KBM-7 (cell line): ENCODE measurements around the gene ZNF423.

Source experiments
- DNase-seq: peaks from one replicate; pipeline ENCODE4 v3.0.0-alpha.2; 2015
- in situ Hi-C: fragments of 300-500 bp; cut with MboI; formaldehyde crosslinking; loops from 2 replicates; pipeline ENCODE4 v1.14.3; 2020; ENCODE audit warnings: low sequenced_read_pairs, low pct_unique_long_range_greater_than_20kb, mixed read lengths

Gene ZNF423

GRCh38 chr16:49744244-49745220 is 111.4 kb downstream of the ZNF423 start:
- DNase-seq: no peak
- in situ Hi-C loops: no loop called here

GRCh38 chr16:49743658-49744057 is 112.3 kb downstream of the ZNF423 start:
- in situ Hi-C loops: no loop called here
- DNase-seq: no peak

DNA sequence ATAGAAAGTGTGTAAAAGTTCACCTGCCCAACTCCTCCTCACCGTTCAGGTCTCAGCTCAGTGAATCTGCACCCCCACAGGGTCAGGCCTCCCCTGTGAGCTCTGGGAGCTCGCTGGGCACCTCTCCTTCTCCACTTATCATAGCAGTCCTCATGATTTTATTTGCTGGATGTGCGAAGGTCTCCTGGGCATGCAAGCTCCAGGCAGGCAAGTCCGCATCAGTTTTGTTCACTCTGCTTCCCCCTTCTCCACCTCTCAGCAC is 112.8 kb downstream of the ZNF423 start:
- in situ Hi-C loops: no loop called here
- no peak for DNase-seq

GRCh38 chr16:49742428-49743202 is 113.3 kb downstream of the ZNF423 start:
- in situ Hi-C loops: no loop called here
- no peak for DNase-seq

GRCh38 chr16:49740256-49740655 is 115.7 kb downstream of the ZNF423 start:
- in situ Hi-C loops: no loop called here

DNA sequence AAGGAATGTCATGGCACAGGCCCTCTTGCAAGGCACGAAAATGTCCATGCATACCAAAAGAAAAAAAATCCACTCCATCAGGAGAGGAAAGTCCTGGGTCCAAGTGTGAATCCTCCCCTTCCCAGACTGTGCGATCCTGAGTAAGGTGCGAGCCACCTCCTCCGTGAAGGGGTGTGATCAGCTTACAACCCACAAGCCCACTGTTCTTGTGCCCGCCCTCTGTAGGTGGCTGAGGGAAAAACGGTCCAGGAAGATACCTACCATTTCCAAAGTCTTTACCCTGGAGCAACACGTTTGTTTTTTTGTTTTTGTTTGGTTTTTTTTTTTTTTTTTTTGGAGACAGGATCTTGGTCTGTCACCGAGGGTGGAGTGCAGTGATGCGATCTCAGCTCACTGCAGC is 116.5 kb downstream of the ZNF423 start:
- DNase-seq: no peak
- in situ Hi-C loops: no loop called here

More at GRCh38 chr16:49740256-49740655, 115.7 kb downstream of the ZNF423 start:
- DNase-seq: no peak

DNA sequence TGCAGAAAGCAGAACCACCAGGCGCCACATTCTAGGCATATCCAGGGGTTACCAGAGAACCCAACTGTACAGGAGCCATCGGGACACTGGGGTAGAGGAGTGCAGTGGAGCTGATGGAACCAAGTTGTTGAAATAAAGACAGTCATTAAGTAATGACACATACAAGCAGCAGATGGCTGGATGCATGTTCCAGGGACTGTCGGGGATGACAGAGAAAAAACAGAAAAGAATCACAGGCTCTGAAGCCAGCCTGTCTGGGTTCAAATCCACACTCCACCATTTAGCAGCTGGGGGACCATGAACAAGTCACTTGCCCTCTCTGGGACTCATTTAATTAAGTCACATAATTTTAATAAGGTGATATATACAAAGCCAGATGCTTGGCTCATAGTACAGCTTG is 117.1 kb downstream of the ZNF423 start:
- DNase-seq: no peak
- in situ Hi-C loops: no loop called here

DNA sequence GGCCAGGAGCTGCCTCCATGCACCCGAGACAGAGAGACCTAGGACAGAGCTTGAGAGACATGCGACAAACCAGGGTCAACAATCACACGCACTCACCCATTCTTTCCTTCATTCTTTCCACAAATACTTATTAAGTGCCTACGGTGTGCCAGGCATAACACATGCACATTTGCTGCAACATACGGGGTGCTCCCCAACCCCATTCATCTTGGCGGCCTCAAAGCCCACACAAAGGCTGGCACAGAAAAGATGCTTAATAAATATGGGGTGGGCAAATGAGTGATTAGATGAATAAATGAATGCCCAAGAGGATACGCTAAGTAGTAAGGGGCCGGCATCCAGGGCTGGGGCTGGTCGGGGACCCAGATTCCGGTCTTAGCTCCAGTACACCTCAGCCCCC is 117.9 kb downstream of the ZNF423 start:
- in situ Hi-C loops: no loop called here
- no peak for DNase-seq

GRCh38 chr16:49737541-49737940 is 118.4 kb downstream of the ZNF423 start:
- DNase-seq: no peak
- in situ Hi-C loops: no loop called here

GRCh38 chr16:49734331-49734730 is 121.6 kb downstream of the ZNF423 start:
- in situ Hi-C loops: no loop called here
- DNase-seq: no peak

DNA sequence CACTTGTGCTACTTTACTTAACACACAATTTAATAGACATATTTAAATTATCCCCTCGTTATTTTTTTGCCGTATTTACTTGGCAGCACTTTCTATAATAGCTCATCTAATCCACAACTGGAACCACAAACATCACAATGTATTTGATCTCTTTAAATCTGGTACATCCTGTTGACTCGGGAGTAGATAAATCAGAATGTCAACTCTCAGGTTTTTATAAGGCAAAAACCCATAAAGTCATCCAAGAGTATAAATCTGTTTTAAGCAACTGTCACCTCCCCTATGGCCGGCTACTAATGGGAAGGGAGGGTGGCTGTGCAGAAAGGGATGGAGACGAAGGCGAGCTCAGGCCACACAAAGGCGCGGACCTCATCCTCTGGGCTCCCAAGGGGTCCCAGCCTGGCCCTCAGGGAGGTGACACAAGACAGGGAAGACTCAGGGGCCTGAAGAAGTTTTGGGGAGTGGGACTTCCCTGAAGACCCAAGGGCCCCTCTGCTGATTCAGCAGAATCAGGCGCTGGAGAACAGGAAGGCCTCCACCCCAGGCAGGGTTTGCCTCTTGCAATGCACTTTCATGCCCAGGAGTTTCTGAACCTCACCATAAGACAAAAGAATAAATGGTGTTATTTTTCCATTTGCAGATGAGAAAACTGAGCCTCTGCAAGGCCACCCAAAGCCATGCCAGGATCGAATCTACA is 122.5 kb downstream of the ZNF423 start:
- no peak for DNase-seq
- in situ Hi-C loops: no loop called here

- DNase-seq: no peak
Observed at GRCh38 chr16:49731911-49732310, 124.0 kb downstream of the ZNF423 start.

GRCh38 chr16:49730772-49731171 is 125.1 kb downstream of the ZNF423 start:
- in situ Hi-C loops: no loop called here
- DNase-seq: no peak

More at GRCh38 chr16:49731911-49732310, 124.0 kb downstream of the ZNF423 start:
- in situ Hi-C loops: no loop called here

DNA sequence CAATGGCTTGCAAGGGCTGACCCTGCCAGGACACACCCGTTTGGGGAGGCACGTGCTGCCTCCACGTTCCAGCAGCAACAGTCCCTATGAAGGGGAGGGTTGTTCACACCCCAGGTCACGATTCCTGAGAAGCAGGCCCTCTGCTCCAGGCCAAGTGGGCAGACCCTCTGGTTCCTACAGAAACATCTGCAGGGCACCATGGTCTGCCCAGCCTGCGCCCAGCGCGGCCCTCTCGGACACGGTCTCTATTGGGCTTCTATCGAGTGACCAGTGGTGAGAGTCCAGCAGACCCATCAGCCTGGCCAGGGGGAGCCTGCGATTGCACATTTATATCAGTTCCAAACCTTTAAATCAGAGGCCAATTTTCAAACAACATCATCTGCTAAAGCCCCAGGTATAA is 128.3 kb downstream of the ZNF423 start:
- no peak for DNase-seq
- in situ Hi-C loops: no loop called here

GRCh38 chr16:49726155-49726554 is 129.8 kb downstream of the ZNF423 start:
- DNase-seq: no peak
- in situ Hi-C loops: no loop called here

DNA sequence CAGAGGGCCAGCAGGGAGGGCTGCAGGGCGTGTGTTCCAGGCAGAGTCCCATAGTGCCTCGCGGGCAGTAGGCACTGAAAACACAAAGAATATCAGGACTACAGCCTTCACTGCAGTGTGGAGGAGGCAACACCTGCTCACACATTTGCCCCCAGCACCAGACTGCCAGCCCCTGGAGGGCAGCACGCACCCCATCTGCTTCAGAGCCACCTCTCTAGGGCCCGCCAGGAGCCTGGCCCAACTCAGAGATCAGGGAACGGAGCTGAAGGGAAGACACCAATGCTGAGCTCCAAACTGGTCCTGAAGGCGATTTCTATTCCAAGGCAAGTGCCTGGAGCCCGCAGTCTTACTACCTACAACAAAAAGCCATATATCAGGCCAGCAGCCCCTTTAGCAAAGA is 130.3 kb downstream of the ZNF423 start:
- DNase-seq: no peak
- in situ Hi-C loops: no loop called here

DNA sequence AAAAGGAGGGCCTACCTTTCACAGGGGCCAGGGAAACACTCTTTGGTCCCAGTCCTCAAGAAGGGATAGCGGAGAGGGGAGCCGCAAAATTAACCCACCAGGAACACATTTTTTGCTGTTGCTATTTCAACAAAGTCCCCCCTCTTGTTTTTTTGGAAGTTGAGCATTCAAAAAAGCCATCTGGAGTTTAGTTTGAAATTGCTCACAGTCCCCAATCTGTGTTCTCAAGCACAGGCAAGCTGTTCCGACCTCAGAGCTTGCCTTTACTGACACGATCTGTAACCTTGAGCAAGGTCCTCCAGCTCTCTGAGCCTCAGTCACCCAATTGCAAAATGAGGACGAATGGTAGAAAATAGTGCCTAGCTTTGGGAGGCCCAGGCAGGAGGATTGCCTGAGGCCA is 131.1 kb downstream of the ZNF423 start:
- DNase-seq: no peak
- in situ Hi-C loops: no loop called here

- DNase-seq: no peak
- in situ Hi-C loops: no loop called here
Observed at GRCh38 chr16:49723310-49723709, 132.6 kb downstream of the ZNF423 start.

DNA sequence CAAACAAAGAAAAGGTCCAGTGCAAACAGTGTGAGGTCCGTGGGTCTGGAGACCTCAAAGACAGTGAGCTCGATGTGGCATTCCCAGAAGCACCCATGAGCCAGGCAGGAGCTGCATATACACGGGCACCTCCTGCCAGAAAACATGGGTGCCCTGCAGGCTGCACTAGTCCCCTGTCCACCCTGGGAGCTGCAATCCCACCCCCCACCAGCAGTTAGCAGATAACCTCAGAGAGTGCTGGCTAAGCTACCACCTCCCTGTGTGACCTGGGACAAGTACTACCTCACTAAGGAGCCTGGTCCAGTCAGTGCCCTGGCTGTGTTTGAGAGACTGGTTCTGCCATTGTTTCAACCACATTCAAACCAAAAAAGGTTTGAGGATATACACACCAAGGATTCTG is 135.7 kb downstream of the ZNF423 start:
- in situ Hi-C loops: no loop called here
- DNase-seq: no peak

DNA sequence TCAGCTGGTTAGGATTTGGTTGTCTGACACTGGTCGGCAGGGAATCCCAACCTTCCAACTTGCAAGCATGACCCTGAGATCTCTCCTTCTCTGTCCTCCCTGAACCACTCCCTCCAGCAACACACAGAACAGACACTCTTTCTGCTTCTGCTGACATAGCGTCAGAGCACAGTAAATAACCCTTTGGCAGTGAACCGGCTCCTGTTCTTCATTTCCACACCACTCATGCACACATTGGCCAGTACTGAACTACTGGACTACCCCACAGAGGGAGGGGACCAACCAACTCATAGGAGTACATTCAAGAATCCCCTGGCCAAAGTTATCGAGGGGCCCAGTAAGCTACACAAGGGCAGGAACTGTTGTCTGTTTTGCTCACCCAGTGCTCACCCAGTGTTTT is 138.2 kb downstream of the ZNF423 start:
- DNase-seq: no peak
- in situ Hi-C loops: no loop called here
